ENCODE results near the gene POLA1. TPM values are rescaled to one million over a fixed set of nuclear protein-coding genes. Genes with fewer than 3 reads are reported as not detected.
A peak's percentile ranks its signal among the peaks of the same experiment; 100 is the strongest.

The POLA1 gene
- polyA plus RNA-seq, 1 donor from 2014 or later, result 5.8 TPM

DNA sequence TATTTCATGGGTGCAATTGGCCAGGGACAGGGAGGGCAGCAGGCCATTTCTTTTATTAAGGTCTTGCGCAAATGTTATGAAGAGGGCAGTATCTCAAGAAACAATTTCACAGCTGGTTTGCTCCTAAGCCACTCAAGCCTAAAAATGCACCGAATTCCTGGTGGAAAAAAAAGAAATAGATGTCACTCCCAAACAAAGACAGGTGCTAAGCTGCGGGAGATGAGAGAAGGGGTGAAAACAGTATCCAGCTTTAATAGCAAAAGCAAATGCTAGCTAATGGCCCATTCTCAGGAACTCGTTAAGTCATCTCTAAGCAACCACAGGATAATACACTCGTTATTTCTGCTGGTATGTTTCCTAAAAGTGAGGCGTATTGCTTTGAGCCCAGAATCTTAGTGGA, 205.7 kb downstream of the POLA1 start:
- Histone ChIP-seq H3K9ac (ENCODE audit: low read length) (no peak overlapping the region), H3F3A (ENCODE audit: insufficient read depth, low read length, poor library complexity, severe bottlenecking) (no peaks in the 10 kb centered on the region), H4K20me1 (ENCODE audit: insufficient read depth) (no peaks in the 10 kb centered on the region), H3K4me3 (ENCODE audit: low read length) (no peak overlapping the region), H2AFZ (ENCODE audit: low read depth, low read length) (no peak overlapping the region), H3K4me2 (ENCODE audit: low read length) (no peak overlapping the region), H3K27ac (ENCODE audit: low read length) (peak overlapping the region; percentile 57), H3K27me3 (ENCODE audit: insufficient read depth, low read depth, low read length) (no peaks in the 10 kb centered on the region), H3K9me3 (ENCODE audit: low read length) (no peaks in the 10 kb centered on the region), H3K9me2 (ENCODE audit: insufficient read depth, low read length) (no peaks in the 10 kb centered on the region), H3K36me3 (ENCODE audit: insufficient read depth, low read length) (no peaks in the 10 kb centered on the region), H3K79me2 (replicated peaks; ENCODE audit: insufficient read depth, low read length) (no peaks in the 10 kb centered on the region)
- TF ChIP-seq EZH2 (IDR thresholded peaks at IDR 0.05; ENCODE audit: borderline replicate concordance, insufficient read depth, low read length, poor library complexity, severe bottlenecking) (no peak), EP300 (conservative IDR thresholded peaks at IDR 0.05; ENCODE audit: poor library complexity, severe bottlenecking) (no peak), POLR2AphosphoS5 (IDR thresholded peaks at IDR 0.05) (no peak), MXI1 (conservative IDR thresholded peaks at IDR 0.05; ENCODE audit: poor library complexity, severe bottlenecking) (no peak), TAF1 (IDR thresholded peaks at IDR 0.05; ENCODE audit: low read depth) (no peak), SMC3 (conservative IDR thresholded peaks at IDR 0.05; ENCODE audit: poor library complexity) (no peak)
- TF ChIP-seq, protein P1, sequence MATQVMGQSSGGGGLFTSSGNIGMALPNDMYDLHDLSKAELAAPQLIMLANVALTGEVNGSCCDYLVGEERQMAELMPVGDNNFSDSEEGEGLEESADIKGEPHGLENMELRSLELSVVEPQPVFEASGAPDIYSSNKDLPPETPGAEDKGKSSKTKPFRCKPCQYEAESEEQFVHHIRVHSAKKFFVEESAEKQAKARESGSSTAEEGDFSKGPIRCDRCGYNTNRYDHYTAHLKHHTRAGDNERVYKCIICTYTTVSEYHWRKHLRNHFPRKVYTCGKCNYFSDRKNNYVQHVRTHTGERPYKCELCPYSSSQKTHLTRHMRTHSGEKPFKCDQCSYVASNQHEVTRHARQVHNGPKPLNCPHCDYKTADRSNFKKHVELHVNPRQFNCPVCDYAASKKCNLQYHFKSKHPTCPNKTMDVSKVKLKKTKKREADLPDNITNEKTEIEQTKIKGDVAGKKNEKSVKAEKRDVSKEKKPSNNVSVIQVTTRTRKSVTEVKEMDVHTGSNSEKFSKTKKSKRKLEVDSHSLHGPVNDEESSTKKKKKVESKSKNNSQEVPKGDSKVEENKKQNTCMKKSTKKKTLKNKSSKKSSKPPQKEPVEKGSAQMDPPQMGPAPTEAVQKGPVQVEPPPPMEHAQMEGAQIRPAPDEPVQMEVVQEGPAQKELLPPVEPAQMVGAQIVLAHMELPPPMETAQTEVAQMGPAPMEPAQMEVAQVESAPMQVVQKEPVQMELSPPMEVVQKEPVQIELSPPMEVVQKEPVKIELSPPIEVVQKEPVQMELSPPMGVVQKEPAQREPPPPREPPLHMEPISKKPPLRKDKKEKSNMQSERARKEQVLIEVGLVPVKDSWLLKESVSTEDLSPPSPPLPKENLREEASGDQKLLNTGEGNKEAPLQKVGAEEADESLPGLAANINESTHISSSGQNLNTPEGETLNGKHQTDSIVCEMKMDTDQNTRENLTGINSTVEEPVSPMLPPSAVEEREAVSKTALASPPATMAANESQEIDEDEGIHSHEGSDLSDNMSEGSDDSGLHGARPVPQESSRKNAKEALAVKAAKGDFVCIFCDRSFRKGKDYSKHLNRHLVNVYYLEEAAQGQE (IDR thresholded peaks at IDR 0.05; ENCODE audit: borderline replicate concordance), result no peak
- TF ChIP-seq, protein P2, sequence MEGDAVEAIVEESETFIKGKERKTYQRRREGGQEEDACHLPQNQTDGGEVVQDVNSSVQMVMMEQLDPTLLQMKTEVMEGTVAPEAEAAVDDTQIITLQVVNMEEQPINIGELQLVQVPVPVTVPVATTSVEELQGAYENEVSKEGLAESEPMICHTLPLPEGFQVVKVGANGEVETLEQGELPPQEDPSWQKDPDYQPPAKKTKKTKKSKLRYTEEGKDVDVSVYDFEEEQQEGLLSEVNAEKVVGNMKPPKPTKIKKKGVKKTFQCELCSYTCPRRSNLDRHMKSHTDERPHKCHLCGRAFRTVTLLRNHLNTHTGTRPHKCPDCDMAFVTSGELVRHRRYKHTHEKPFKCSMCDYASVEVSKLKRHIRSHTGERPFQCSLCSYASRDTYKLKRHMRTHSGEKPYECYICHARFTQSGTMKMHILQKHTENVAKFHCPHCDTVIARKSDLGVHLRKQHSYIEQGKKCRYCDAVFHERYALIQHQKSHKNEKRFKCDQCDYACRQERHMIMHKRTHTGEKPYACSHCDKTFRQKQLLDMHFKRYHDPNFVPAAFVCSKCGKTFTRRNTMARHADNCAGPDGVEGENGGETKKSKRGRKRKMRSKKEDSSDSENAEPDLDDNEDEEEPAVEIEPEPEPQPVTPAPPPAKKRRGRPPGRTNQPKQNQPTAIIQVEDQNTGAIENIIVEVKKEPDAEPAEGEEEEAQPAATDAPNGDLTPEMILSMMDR (IDR thresholded peaks at IDR 0.05; ENCODE audit: poor library complexity, severe bottlenecking), result no peak

DNA sequence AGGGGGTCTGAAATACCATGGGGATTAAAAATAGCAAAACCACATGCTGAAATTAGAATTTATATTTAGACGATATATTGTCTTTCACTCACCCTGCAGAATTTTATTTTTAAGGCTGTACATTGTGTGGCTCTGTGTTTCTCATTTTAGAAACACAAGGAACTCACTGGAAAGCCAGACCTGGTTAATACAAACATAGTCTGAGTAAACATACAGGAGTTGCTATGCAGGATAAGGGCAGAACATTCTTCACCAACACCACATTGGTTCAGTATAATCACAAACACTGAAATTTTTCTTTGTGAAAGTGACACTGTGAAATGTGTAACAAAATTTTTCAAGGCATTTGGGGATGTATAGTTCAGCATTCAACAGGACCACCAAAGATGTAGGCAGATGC, 206.5 kb downstream of the POLA1 start:
- Histone ChIP-seq H3K27ac (ENCODE audit: low read length) (no peak overlapping the region), H3K79me2 (replicated peaks; ENCODE audit: insufficient read depth, low read length) (no peaks in the 10 kb centered on the region), H3K9me3 (ENCODE audit: low read length) (no peaks in the 10 kb centered on the region), H3K4me3 (ENCODE audit: low read length) (no peak overlapping the region), H3K27me3 (ENCODE audit: insufficient read depth, low read depth, low read length) (no peaks in the 10 kb centered on the region), H3K4me2 (ENCODE audit: low read length) (no peak overlapping the region), H4K20me1 (ENCODE audit: insufficient read depth) (no peaks in the 10 kb centered on the region), H3K36me3 (ENCODE audit: insufficient read depth, low read length) (no peaks in the 10 kb centered on the region), H3F3A (ENCODE audit: insufficient read depth, low read length, poor library complexity, severe bottlenecking) (no peaks in the 10 kb centered on the region), H3K9ac (ENCODE audit: low read length) (no peak overlapping the region), H2AFZ (ENCODE audit: low read depth, low read length) (no peak overlapping the region), H3K9me2 (ENCODE audit: insufficient read depth, low read length) (no peaks in the 10 kb centered on the region)
- no peak for TF ChIP-seq SMC3 (conservative IDR thresholded peaks at IDR 0.05; ENCODE audit: poor library complexity)
- TF ChIP-seq, protein P1 (IDR thresholded peaks at IDR 0.05; ENCODE audit: borderline replicate concordance), result no peak
- no peak for TF ChIP-seq POLR2AphosphoS5 (IDR thresholded peaks at IDR 0.05)
- TF ChIP-seq EP300 (conservative IDR thresholded peaks at IDR 0.05; ENCODE audit: poor library complexity, severe bottlenecking), result no peak
